ENCODE results near the gene MACROD2.
"Not testable (repeated sequence)": the region's sequence is repeated elsewhere in the genome, so short reads cannot be mapped to it uniquely, and the experiment has no call there.

The MACROD2 gene
- 0 to 0.35 (median 0.12) reads per million in 4 experiments for total RNA-seq

DNA sequence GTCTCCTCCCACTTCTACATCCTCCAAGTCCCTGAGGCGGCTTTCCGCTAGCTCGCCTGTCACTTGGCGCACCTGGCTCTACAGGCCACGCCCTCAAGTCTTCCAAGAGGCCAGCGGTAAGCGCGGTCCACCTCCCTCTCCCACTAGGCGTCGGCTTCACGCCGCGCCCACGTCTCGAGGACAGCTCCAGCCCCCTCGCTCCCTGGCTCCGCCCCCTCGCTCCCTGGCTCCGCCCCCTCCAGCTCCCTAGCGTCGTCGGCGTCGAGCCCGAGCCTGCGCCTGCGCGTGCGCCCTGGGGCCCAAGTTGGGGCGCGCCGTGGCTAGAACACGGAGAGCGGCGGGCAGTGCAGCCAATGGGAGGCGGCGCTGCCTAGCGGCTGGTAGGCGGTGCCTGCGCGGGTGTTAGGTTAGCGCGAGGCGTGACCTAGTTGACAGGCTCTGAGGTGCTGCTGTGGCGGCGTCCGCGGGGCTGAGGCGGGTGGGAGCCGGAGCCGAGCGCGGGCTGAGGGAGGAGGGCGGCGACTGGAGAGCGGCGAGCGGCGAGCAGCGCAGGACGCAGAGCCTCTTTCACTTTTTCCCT, at the start of gene MACROD2:
Gene MACROD2 (plus strand): TSS at position 431 of the 580 bp plus-strand sequence.
- DNase-seq, result no peak

DNA sequence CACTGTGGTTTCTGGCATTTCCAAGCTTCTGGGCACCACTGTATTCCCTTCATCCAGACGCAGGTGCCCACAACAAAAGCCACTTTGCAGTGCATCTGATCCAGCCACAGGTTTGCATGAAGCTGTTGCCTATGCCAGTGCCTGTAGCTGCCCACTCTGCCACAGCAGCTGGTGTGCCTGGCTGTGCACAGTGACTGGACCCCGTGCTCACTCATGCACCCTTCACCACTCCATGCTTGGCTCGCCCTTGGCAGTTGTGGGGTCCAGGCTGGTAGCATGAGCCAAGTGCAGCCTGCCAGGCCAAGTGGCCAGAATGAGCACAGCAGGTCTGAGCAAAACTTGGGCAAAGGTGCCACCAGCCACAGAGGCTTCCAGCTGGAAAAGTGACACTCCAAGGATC, 47.6 kb upstream of the MACROD2 start:
- DNase-seq, result no peak

GRCh38 chr20:13953227-13953626, 42.1 kb upstream of the MACROD2 start:
- no peak for DNase-seq

GRCh38 chr20:13960119-13960518, 35.2 kb upstream of the MACROD2 start:
- no peak for DNase-seq

- DNase-seq, result no peak
These were observed 34.8 kb upstream of the MACROD2 start for GRCh38 chr20:13960525-13960924.

- no peak for DNase-seq
These were observed 11.1 kb upstream of the MACROD2 start for GRCh38 chr20:13984211-13984610.

GRCh38 chr20:13990465-13990864, 4.9 kb upstream of the MACROD2 start, which contains the start of gene SEL1L2:
Gene SEL1L2, minus strand, starts transcription at chr20:13990614. Its CDS starts 80 bp downstream, at chr20:13990534.
- DNase-seq, result no peak

GRCh38 chr20:13991311-13991710, 4.0 kb upstream of the MACROD2 start:
- DNase-seq, result no peak

GRCh38 chr20:13991955-13992354, 3.4 kb upstream of the MACROD2 start:
- not testable (repeated sequence) for DNase-seq

GRCh38 chr20:13995841-13996240, 525 bp downstream of the MACROD2 start:
- DNase-seq, result no peak

DNA sequence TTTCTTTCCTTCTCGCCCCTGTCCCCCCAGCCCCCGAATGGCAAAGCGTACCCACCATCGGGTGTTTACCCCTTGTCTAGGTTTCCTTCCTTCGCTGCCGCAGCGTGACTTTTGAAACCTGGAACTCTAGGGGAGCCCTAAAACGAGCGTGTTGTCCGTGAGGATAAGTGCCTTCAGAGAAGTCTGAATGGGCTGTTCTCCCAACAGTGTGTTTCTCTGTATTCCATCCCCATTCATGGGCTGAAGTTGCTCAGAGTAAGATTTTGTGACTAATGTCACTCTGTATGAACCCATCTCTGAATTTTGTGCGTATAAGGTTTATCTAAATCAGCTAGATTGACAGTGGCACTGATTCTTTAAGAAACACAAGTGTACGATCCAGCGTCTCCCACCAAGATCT, 949 bp downstream of the MACROD2 start:
- no peak for DNase-seq

GRCh38 chr20:14000917-14001316, 5.6 kb downstream of the MACROD2 start:
- no peak for DNase-seq

GRCh38 chr20:14005996-14006395, 10.7 kb downstream of the MACROD2 start:
- no peak for DNase-seq

DNA sequence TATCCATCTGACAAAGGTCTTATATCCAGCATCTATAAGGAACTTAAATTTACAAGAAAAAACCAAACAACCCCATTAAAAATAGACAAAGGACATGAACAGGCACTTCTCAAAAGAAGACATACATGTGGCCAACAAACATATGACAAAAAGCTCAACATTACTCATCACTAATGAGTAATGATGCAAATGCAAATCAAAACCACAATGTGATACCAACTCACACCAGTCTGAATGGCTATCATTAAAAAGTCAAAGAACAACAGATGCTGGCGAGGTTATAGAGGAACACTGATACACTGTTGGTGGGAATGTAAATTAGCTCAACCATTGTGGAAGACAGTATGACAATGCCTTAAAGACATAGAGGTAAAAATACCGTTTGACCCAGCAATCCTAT, 13.9 kb downstream of the MACROD2 start:
- no peak for DNase-seq

DNA sequence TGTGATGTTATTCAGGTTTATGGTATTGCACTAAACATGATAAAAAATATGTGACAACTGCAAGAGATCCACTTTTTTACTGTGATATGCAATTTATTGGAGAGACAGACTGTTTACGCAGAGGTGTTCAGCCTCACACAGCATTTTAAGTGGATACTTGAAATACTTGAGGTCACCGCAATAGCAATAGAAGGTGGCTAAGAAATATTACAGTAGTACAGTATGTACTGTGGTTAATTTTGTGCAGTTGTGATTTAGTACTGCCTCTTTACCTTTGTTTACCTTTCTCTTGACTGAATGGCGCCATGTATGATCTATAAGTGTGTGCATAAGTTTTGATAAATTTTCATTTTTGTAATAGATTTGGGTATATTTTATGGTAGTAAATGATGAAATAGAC, 17.4 kb downstream of the MACROD2 start:
- DNase-seq, result no peak

- DNase-seq, result no peak
These were observed 35.7 kb downstream of the MACROD2 start for GRCh38 chr20:14030991-14031390.

GRCh38 chr20:14033310-14033709, 38.0 kb downstream of the MACROD2 start:
- no peak for DNase-seq

DNA sequence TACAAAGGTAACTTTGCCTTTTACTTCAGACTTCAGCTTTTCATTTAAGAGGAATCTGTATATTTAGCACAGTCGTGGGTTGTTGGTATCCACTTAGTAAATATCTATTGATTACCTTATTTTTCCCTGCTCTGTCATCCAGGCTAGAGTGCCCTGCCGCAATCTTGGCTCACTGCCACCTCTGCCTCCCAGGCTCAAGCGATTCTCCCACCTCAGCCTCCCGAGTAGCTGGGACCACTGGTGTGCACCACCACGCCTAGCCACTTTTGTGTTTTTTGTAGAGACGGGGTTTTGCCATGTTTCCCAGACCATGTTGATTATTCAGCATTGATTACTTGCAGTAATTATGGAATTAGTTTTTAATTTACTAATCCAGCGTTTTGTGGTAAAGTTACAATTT, 41.3 kb downstream of the MACROD2 start:
- DNase-seq, result no peak

DNA sequence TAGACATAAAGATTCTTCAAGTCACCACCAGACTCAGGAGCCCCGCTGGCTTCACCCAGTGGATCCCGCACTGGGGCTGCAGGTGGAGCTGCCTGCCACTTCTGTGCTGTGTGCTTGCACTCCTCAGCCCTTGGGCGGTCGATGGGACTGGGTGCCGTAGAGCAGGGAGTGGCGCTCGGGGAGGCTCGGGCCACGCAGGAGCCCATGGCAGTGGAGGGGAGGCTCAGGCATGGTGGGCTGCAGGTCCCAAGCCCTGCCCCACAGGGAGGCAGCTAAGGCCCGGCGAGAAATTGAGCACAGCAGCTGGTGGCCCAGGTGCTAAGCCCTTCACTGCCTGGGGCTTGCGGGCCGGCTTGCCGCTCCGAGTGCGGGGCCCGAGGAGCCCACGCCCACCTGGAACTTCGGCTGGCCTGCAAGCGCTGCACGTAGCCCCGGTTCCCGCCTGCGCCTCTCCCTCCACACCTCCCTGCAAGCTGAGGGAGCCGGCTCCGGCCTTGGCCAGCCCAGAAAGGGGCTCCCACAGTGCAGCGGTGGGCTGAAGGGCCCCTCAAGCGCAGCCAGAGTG, 49.5 kb downstream of the MACROD2 start:
- DNase-seq, result not testable (repeated sequence)

- no peak for DNase-seq
These were observed 51.2 kb downstream of the MACROD2 start for GRCh38 chr20:14046534-14046933.

- no peak for DNase-seq
These were observed 53.8 kb downstream of the MACROD2 start for GRCh38 chr20:14049111-14049510.

DNA sequence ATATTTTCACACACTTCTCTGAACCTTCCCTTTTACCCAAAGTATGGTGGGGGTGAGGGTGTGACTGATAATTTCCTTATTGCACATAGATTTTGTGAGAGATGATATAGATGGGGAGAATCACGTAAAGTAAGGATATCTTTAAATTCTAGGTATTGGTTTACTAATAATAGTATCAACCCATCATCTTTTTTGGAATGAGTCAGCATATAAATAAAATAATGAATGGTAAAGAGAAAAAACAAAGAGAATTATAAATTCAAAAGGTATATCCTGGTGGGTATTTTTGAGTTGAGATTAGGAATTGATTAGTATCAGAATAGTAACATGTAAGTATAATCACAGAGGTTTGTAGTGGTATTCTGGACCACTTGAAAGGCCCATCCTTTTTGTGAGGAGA, 56.1 kb downstream of the MACROD2 start:
- DNase-seq, result no peak

- no peak for DNase-seq
These were observed 59.9 kb downstream of the MACROD2 start for GRCh38 chr20:14055127-14055742.

DNA sequence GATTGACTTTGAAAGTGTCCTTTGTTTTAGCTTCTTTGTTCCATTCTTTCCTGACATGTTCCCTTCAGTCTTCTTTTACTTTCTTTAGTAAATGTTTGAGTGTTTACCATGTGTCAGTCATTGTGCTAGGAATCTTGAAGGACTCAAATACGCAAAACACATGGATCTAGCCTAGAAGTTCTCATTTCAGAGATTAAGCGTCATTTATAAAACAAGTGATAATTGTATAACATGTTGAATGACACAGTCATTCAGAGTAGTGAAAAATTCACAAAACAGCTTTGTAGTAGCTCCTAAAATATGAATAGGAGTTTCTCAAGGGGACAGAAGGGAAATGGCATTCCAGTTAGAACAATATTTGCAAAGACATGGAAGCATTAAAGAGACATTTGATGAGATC, 66.9 kb downstream of the MACROD2 start:
- DNase-seq, result no peak

DNA sequence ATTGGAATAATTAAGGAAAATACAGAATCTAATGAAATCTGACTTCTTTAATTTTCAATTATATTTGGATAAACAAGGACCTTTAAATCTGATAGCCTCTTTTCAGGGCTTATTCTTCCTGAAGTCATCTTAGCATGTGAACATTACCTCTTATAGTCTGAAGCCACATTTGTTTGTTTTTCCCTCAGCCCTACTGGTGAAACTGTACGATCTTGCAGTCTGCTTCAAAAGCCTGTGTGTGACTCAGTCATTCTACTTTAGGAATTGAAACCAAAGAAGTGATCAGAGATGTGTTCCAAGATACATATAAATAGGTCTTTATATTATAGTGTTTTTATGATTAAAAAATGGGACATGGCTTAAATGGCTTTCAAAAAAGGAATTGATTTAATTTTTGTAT, 67.5 kb downstream of the MACROD2 start:
- DNase-seq, result no peak

Measured in effector CD8-positive, alpha-beta T cell (primary cell).